ENCODE data around the gene TNFRSF25. TPM values are rescaled to one million over a fixed set of nuclear protein-coding genes. Genes with fewer than 3 reads are reported as not detected.
A peak's percentile ranks its signal among the peaks of the same experiment; 100 is the strongest.

TNFRSF25 gene
- total and polyA plus RNA-seq, 2 experiments from 2014 or later = 3.1 to 5.6 TPM

DNA sequence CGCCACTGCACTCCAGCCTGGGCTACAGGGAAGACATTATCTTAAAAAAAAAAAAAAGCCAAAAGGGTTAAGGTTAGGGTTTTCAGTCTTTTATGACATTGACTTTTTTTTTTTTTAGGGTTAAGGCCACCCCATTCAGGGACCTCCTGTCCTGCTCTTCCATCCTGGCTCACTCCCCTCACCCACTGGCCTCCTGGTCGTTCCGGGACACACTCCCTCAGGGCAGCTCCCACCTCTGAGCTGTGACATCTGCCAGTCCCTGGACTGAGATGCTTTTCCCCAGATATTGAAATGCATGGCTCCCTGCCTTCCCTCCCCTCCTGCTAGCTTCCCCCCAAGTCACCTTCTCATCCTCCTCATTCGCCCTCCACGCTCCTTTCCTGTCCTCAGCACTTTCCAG lies 15.8 kb upstream of the TNFRSF25 start:
- Histone ChIP-seq H3K4me1 (ENCODE audit: insufficient read depth) (no peaks in the 10 kb centered on the region), H3K9me3 (ENCODE audit: low read depth) (no peaks in the 10 kb centered on the region), H3K27ac (no peak overlapping the region), H3F3A (ENCODE audit: insufficient read depth) (no peaks in the 10 kb centered on the region), H3K79me2 (ENCODE audit: insufficient read depth) (no peaks in the 10 kb centered on the region), H3K27me3 (replicated peaks; ENCODE audit: insufficient read depth) (no peaks in the 10 kb centered on the region), H3K4me2 (ENCODE audit: unreplicated experiment) (no peak overlapping the region), H3K36me3 (ENCODE audit: low read depth) (no peaks in the 10 kb centered on the region), H3K4me3 (no peak overlapping the region), H3K9me2 (ENCODE audit: insufficient read depth) (no peaks in the 10 kb centered on the region), H4K20me1 (ENCODE audit: insufficient read depth) (no peaks in the 10 kb centered on the region), H2AFZ (no peak overlapping the region), H3K9ac (no peak overlapping the region)
- 72 to 82% methylated on average over 5 of the region's 5 CpGs for WGBS, 2 experiments (ENCODE audit: low coverage in 1 of 2, low lambda C conversion rate in 2 of 2, missing lambda C conversion rate in 2 of 2)
- TF ChIP-seq EZH2 (IDR thresholded peaks at IDR 0.05; ENCODE audit: insufficient read depth, poor library complexity, severe bottlenecking) (no peak), EZH2phosphoT487 (IDR thresholded peaks at IDR 0.05; ENCODE audit: insufficient read depth, low read depth) (no peak)
- no peak for DNase-seq
- in situ Hi-C loops (cut with MboI) = no loop called here

DNA sequence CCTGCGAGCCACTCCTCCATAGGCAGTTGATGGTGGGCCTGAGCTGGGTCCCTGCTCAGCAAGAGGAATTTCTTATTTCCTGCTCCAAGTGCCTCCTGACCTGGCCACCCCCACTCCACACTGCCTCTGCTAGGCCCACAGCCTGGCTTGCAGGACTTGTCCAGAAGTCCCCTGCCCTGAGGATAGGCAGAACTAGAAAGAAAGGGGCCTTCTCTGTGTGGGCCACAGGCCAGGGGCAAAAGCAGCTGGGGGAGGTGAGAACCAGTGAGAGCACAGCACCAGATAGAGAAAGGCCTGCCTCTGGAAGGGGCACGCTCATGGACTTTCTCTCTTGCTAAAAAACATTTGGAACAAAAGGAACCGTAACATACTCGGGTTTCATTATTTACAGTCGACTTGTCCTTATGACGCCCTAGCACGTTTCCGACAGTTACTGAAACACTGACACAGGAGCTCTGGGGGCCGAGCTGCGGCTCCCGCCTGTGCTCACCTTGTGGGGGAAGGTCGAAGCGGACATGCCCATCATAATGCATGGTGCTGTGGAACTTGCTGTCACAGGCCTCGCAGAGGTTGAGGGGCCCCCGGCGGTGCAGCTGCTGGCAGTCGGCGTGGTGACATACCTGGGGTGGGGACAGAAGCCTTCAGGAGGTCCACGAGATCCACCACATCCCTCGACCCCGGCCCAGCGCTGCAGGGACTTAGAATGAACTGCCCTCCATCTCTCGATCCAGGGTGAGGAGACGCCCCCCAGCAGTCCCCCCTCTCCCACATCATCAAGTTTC lies 11.3 kb upstream of the TNFRSF25 start:
- Histone ChIP-seq H3K9me3 (ENCODE audit: low read depth) (no peaks in the 10 kb centered on the region), H3K9ac (no peak overlapping the region), H3K4me2 (ENCODE audit: unreplicated experiment) (no peak overlapping the region), H3K9me2 (ENCODE audit: insufficient read depth) (no peaks in the 10 kb centered on the region), H4K20me1 (ENCODE audit: insufficient read depth) (no peaks in the 10 kb centered on the region), H3K4me1 (ENCODE audit: insufficient read depth) (no peaks in the 10 kb centered on the region), H3K27me3 (replicated peaks; ENCODE audit: insufficient read depth) (no peaks in the 10 kb centered on the region), H3K36me3 (ENCODE audit: low read depth) (no peaks in the 10 kb centered on the region), H3K27ac (no peak overlapping the region), H3F3A (ENCODE audit: insufficient read depth) (no peaks in the 10 kb centered on the region), H3K79me2 (ENCODE audit: insufficient read depth) (no peaks in the 10 kb centered on the region), H2AFZ (no peak overlapping the region), H3K4me3 (no peak overlapping the region)
- WGBS, 2 experiments (ENCODE audit: low coverage in 1 of 2, low lambda C conversion rate in 2 of 2, missing lambda C conversion rate in 2 of 2) = 83 to 84% methylated on average over 23 to 24 of the region's 24 CpGs
- no peak for DNase-seq
- no peak for TF ChIP-seq EZH2 (IDR thresholded peaks at IDR 0.05; ENCODE audit: insufficient read depth, poor library complexity, severe bottlenecking)
- no peak for TF ChIP-seq EZH2phosphoT487 (IDR thresholded peaks at IDR 0.05; ENCODE audit: insufficient read depth, low read depth)
- in situ Hi-C loops (cut with MboI) = no loop called here

DNA sequence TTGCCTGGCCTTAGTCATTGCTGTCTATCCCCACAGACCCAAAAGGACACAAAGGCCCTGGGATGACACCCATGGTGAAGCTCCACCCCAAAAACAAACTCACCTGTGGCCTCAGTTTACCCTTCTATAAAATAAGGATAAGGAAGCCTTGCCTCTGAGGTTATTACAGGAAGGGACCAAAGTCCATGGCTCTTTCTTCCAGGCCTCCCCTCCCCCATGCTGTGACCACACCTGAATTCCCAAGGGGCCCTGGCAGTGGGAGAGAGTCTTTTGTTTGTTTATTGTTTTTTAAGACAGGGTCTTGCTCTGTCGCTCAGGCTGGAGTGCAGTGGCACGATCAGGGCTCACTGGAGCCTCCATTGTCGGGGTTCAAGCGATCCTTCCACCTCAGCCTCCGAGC lies 10.5 kb upstream of the TNFRSF25 start:
- no peaks in the 10 kb centered on the region for H3K4me1 ChIP-seq (ENCODE audit: insufficient read depth)
- H3K36me3 ChIP-seq (ENCODE audit: low read depth) = no peaks in the 10 kb centered on the region
- no peaks in the 10 kb centered on the region for H4K20me1 ChIP-seq (ENCODE audit: insufficient read depth)
- no peak for TF ChIP-seq EZH2 (IDR thresholded peaks at IDR 0.05; ENCODE audit: insufficient read depth, poor library complexity, severe bottlenecking)
- TF ChIP-seq EZH2phosphoT487 (IDR thresholded peaks at IDR 0.05; ENCODE audit: insufficient read depth, low read depth) = no peak
- H3K79me2 ChIP-seq (ENCODE audit: insufficient read depth) = no peaks in the 10 kb centered on the region
- 88 to 91% methylated on average over 5 of the region's 5 CpGs for WGBS, 2 experiments (ENCODE audit: low coverage in 1 of 2, low lambda C conversion rate in 2 of 2, missing lambda C conversion rate in 2 of 2)
- no peaks in the 10 kb centered on the region for H3K9me2 ChIP-seq (ENCODE audit: insufficient read depth)
- H2AFZ ChIP-seq = no peak overlapping the region
- no peak overlapping the region for H3K4me3 ChIP-seq
- H3K4me2 ChIP-seq (ENCODE audit: unreplicated experiment) = no peak overlapping the region
- no peaks in the 10 kb centered on the region for H3K9me3 ChIP-seq (ENCODE audit: low read depth)
- no peaks in the 10 kb centered on the region for H3K27me3 ChIP-seq (replicated peaks; ENCODE audit: insufficient read depth)
- no peak for DNase-seq
- in situ Hi-C loops (cut with MboI) = no loop called here
- no peak overlapping the region for H3K9ac ChIP-seq
- no peaks in the 10 kb centered on the region for H3F3A ChIP-seq (ENCODE audit: insufficient read depth)
- no peak overlapping the region for H3K27ac ChIP-seq

DNA sequence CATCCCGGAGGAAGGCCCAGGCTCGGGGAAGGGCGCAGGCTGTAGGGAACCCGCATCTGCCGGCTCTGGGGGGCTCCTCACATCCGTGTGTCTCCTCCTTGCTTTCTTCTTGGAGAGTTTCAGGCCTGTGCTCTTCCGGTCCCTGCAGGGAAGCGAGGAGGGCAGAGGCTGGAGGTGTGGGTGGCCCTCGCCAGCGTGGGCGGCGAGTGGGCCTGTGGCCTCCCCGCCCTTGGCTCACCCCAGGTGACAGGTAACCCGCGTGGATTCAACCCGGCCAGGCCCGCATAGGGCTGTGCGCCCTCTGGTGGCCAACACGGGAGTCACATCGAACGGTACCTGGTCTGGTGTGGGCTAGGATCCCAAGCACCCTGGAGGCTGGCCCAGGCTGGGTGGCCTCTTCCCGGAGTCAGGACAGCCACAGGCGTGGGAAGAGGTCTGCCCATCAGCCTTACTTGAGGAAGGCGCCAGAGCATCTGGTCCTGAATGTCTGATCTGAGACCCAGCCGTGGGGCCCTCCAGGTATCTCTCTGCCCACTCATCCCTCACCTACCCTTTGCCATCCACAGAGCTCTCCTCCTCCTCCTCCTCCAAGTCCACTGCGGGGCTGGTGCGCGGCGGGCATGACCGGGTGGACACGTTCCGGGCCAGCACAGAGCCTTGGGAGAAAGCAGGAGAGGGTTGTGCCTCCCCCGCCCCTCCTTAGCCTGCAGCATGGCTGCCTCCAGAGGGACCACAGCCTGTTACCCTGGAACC lies 9.6 kb upstream of the TNFRSF25 start:
- Histone ChIP-seq H3K27me3 (replicated peaks; ENCODE audit: insufficient read depth) (no peaks in the 10 kb centered on the region), H3K9me2 (ENCODE audit: insufficient read depth) (no peaks in the 10 kb centered on the region), H3K4me3 (no peak overlapping the region), H3K4me2 (ENCODE audit: unreplicated experiment) (no peak overlapping the region), H3K79me2 (ENCODE audit: insufficient read depth) (no peaks in the 10 kb centered on the region), H2AFZ (no peak overlapping the region), H3K9me3 (ENCODE audit: low read depth) (no peaks in the 10 kb centered on the region), H3K27ac (no peak overlapping the region), H3K4me1 (ENCODE audit: insufficient read depth) (no peaks in the 10 kb centered on the region), H3F3A (ENCODE audit: insufficient read depth) (no peaks in the 10 kb centered on the region), H3K9ac (no peak overlapping the region), H4K20me1 (ENCODE audit: insufficient read depth) (no peaks in the 10 kb centered on the region), H3K36me3 (ENCODE audit: low read depth) (no peaks in the 10 kb centered on the region)
- no peak for TF ChIP-seq EZH2 (IDR thresholded peaks at IDR 0.05; ENCODE audit: insufficient read depth, poor library complexity, severe bottlenecking)
- TF ChIP-seq EZH2phosphoT487 (IDR thresholded peaks at IDR 0.05; ENCODE audit: insufficient read depth, low read depth) = no peak
- in situ Hi-C loops (cut with MboI) = no loop called here
- 12 to 15% methylated on average over 33 of the region's 33 CpGs for WGBS, 2 experiments (ENCODE audit: low coverage in 1 of 2, low lambda C conversion rate in 2 of 2, missing lambda C conversion rate in 2 of 2)
- peak; percentile 57 for DNase-seq
